Transverse colon (tissue), 4 donors: ENCODE data around the gene RIPPLY2.

Source experiments
- CTCF ChIP-seq, 5 experiments: fragments of 200-600 bp in 3 of 5; fragments of 450-650 bp in 2 of 5; sonication (generic) in 3 of 5; IDR thresholded peaks; 1 replicate in 2 of 5; 2 replicates in 3 of 5; pipeline ENCODE4 v1.5.1; 2016 to 2017; ENCODE audit warnings: antibody characterized with exemption in 5 of 5, inconsistent platforms in 3 of 5, mild to moderate bottlenecking in 2 of 5, moderate library complexity in 1 of 5
- EP300 ChIP-seq: sonication (generic); formaldehyde crosslinking; IDR thresholded peaks from one replicate; pipeline ENCODE4 v1.6.1; 2017; ENCODE audit warnings: antibody characterized with exemption, low read depth
- POLR2A ChIP-seq: fragments of 450-650 bp; IDR thresholded peaks from one replicate; pipeline ENCODE4 v1.6.1; 2016; ENCODE audit warnings: antibody characterized with exemption, mild to moderate bottlenecking, moderate library complexity
- POLR2AphosphoS5 ChIP-seq, 3 donors: sonication (generic); formaldehyde crosslinking; IDR thresholded peaks; one replicate each; pipeline ENCODE4 v1.6.1; 2016; ENCODE audit warnings: antibody characterized with exemption in 3 of 3

GRCh38 chr6:83849610-83850009 is 3.5 kb upstream of the RIPPLY2 start:
- no peak for TF ChIP-seq CTCF (IDR thresholded peaks at IDR 0.05)
- no peak for TF ChIP-seq POLR2A
- TF ChIP-seq POLR2AphosphoS5 (IDR thresholded peaks at IDR 0.05), result no peak
- TF ChIP-seq EP300, result no peak
